Activated T-helper 1 cell treated with Interleukin-2 at 50 U/mL for 16 hours (primary cell): ENCODE data around the gene TRMT61A.

Experiments
- DNase-seq: peaks from one replicate; pipeline ENCODE4 v3.0.0-alpha.2; 2020; ENCODE audit warnings: low read depth

Gene TRMT61A

GRCh38 chr14:103563226-103563620 lies 34.2 kb downstream of the TRMT61A start:
- DNase-seq: no peak

GRCh38 chr14:103563844-103564505 lies 35.0 kb downstream of the TRMT61A start:
- no peak for DNase-seq

- DNase-seq: no peak
These were observed 40.0 kb downstream of the TRMT61A start for GRCh38 chr14:103568952-103569351.

GRCh38 chr14:103569408-103569807 lies 40.4 kb downstream of the TRMT61A start:
- DNase-seq: no peak

GRCh38 chr14:103574104-103574503 lies 45.1 kb downstream of the TRMT61A start:
- no peak for DNase-seq

GRCh38 chr14:103574707-103575285 lies 45.8 kb downstream of the TRMT61A start:
- DNase-seq: no peak

GRCh38 chr14:103576371-103577024 lies 47.5 kb downstream of the TRMT61A start:
- no peak for DNase-seq

- no peak for DNase-seq
These were observed 49.5 kb downstream of the TRMT61A start for GRCh38 chr14:103578401-103579075.

- DNase-seq: no peak
These were observed 52.2 kb downstream of the TRMT61A start for GRCh38 chr14:103581206-103581605.

- DNase-seq: no peak
These were observed 53.1 kb downstream of the TRMT61A start for GRCh38 chr14:103581954-103582703.

GRCh38 chr14:103584326-103584915 lies 55.4 kb downstream of the TRMT61A start:
- DNase-seq: no peak
